RWPE1 (cell line): ENCODE results near the gene CDC42EP5.

ENCODE experiments used
- CTCF ChIA-PET: fragments of 350-600 bp; sonication (Branson Sonifier 250); formaldehyde crosslinking; extraction: SDS; loops from one replicate; lab custom pipeline; 2021; lab: Yijun Ruan, JAX
- POLR2A ChIA-PET: fragments of 400-600 bp; formaldehyde crosslinking; extraction: SDS; loops from one replicate; lab custom pipeline; 2020; ENCODE audit warnings: antibody characterized with exemption; ENCODE audit not compliant: low non-redundant PET; lab: Yijun Ruan, JAX
- DNase-seq: peaks from one replicate; pipeline ENCODE4 v3.0.0; 2012; ENCODE audit warnings: low spot score
- H3K27ac ChIP-seq: fragments of 450-650 bp; 2 replicates; pipeline ENCODE4 v1.5.1; 2017
- CTCF ChIP-seq: fragments of 450-650 bp; conservative IDR thresholded peaks from 2 replicates; pipeline ENCODE4 v1.5.1; 2017; ENCODE audit warnings: low read depth, mild to moderate bottlenecking

The CDC42EP5 gene

DNA sequence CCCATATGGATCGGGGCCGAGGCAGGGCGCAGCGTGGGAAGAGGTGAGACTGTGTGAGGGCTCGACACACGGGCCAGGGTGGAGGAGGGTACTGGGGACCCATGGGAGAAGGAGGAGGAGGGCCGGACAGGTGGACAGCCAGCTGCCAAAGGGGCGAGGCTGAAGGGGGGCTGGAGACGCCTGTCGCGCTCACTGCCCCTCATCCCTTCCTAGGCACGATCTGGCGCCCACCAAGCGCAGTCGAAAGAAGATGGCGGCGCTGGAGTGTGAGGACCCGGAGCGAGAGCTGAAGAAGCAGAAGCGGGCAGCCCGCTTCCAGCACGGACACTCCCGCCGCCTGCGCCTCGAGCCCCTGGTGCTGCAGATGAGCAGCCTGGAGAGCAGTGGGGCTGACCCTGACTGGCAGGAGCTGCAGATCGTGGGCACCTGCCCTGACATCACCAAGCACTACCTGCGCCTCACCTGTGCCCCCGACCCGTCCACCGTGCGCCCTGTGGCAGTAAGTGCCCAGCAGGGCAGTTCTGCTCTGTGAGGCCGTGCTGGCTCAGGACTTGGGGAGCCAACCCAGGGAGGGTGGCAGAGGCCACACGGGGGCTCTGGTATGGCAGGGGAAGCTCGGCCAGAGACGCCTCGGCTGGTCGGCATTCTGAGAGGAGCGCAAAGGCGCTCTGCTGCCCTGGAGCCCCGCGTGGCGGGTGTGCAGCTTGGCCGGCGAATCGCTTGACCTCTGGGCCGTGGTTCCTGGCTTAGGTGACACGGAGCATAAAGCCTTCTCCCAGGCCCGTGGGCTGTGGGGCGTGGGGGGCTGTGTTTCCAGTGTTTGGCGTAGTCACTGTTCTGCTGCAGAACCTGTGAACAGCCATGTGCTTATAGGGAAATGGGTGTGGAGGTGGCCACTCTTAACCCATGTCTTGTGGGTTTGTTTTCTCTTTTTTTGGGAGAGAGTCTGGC is 16.4 kb downstream of the CDC42EP5 start:
- POLR2A ChIA-PET, result no interaction called here
- no peak for TF ChIP-seq CTCF
- CTCF ChIA-PET, result no interaction called here
- DNase-seq, result no peak
- H3K27ac ChIP-seq, result no peak overlapping the region

GRCh38 chr19:54455786-54456422 is 17.2 kb downstream of the CDC42EP5 start:
- no peak for TF ChIP-seq CTCF
- ChIA-PET POLR2A (no interaction called here), CTCF (no interaction called here)
- DNase-seq, result no peak
- H3K27ac ChIP-seq, result no peak overlapping the region

GRCh38 chr19:54454781-54455675 is 18.1 kb downstream of the CDC42EP5 start:
- ChIA-PET CTCF (no interaction called here), POLR2A (interaction anchor here (0.6 to 0.8 kb wide), 2 partner anchors 9 to 316 kb away, joined by 3 read pairs; partner anchors contain the start of gene LENG9)
- no peak for DNase-seq
- no peak for TF ChIP-seq CTCF
- H3K27ac ChIP-seq, result no peak overlapping the region; the same call in 1 of the 2 replicates

DNA sequence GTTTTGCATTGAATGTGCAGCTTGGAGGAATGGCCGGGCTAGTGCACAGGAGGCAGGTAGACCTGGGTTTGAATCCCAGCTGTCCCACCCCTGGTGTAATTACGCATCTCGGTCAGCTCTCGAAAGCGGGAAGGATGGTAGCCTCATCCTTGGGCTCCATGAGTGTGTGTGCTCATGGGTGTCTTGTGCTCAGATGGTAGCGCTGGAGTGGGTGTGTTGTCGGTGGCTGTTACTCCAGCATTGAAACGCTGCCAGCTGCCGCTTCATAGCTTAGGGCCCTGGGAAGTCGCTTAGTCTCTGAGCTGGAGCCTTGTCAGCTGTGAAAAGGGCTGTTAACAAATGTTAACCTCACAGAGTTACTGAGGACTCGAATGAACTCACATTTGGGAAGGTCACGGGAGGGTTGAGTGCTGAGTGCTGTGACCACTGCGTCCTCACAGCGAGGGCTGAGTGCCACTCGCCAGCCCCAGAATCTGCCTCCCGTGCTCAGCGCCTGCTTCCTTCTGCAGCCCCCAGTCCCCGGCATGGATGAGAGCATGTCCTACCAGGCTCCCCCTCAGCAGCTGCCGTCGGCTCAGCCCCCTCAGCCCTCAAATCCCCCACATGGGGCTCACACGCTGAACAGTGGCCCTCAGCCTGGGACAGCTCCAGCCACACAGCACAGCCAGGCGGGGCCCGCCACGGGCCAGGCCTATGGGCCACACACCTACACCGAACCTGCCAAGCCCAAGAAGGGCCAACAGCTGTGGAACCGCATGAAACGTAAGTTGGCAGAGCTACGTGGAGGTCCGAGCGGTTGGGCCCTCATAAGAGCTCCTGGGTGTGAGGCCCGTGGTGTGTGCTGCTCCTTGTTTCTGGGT is 18.9 kb downstream of the CDC42EP5 start:
- no peak for TF ChIP-seq CTCF
- POLR2A ChIA-PET, result interaction anchor here (0.6 to 0.8 kb wide), 2 partner anchors 10 to 316 kb away, joined by 3 read pairs; partner anchors contain the start of gene LENG9
- DNase-seq, result no peak
- CTCF ChIA-PET, result no interaction called here
- no peak overlapping the region for H3K27ac ChIP-seq

DNA sequence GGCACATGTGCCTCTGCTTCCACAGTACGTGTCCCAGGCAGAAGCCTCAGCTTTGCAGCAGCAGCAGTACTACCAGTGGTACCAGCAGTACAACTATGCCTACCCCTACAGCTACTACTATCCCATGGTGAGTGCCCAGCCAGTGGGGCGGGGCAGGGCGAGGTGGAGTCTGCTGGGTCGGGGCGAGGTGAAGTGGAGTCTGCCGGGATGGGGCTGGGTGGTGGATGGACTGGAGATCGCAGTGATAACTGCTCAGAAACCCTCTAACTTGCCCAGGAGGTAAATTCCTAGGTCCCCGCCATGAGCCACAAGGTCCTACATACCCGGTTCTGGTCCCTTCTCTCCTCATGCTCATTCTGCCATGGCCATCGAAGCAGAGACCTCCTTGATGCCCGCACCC is 20.5 kb downstream of the CDC42EP5 start:
- no peak overlapping the region for H3K27ac ChIP-seq
- no peak for TF ChIP-seq CTCF
- ChIA-PET POLR2A (interaction anchor here (1.0 kb wide), 1 partner anchor 16 kb away, joined by 3 read pairs; no protein-coding TSS in a partner anchor), CTCF (no interaction called here)
- DNase-seq, result no peak
